GM13976 (cell line): ENCODE data around the gene NOL4L.

Experiments
- DNase-seq: peaks from one replicate; pipeline ENCODE4 v3.0.0; 2012; ENCODE audit warnings: low spot score
- CTCF ChIP-seq: IDR thresholded peaks from 2 replicates; pipeline ENCODE4 v1.5.1; 2012; ENCODE audit warnings: borderline replicate concordance, mild to moderate bottlenecking; ENCODE audit not compliant: insufficient read depth; ENCODE audit errors: extremely low read depth, missing control alignments, control extremely low read depth
- in situ Hi-C: fragments of 300-500 bp; cut with MboI; formaldehyde crosslinking; loops from one replicate; pipeline ENCODE4 v1.12.0; 2022; ENCODE audit warnings: low sequenced_read_pairs, mixed read lengths, inconsistent platforms; ENCODE audit not compliant: unreplicated experiment

NOL4L gene

GRCh38 chr20:32541323-32542258 lies 43.5 kb downstream of the NOL4L start:
- TF ChIP-seq CTCF, result no peak
- DNase-seq, result no peak
- in situ Hi-C loops, result no loop called here

- in situ Hi-C loops, result no loop called here
- no peak for TF ChIP-seq CTCF
- DNase-seq, result no peak
Measured at GRCh38 chr20:32539817-32540675, 45.1 kb downstream of the NOL4L start.

DNA sequence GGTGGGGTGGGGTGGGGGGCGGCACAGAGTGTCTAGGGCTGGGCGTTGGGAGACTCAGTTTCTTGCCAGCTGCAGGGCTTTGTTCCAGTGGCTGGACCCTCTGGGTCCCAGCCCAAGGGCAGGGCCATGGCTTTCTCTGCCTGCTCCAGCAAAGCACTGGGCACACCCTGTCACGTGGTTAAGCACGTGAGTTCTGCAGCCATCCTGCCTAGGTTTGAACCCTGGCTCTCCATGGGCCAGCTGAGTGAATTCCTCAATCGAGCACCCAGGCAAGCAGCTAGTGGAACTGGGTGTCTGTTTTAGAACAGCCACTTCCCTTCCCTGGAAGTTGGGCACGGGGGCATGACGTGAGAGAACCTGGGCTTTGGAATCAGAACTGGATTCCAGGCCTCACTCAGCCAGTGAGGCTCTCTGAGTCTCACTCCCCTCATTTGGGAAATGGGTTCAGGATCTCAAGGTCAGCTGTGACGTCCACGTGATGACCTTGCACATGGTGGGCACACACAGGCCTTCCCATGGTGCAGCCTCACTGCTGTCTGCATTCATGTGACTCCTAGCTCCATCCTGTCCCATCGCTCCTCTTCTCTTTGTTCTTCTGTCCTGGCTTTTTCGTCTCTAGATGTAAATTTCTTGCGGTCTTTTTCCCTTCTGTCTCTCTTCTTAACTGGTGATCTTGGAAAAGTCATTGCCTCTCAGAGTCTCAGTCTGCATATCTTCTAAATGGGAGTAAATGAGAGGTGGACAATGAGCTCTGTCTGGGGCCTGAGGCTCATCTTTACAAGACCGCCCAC lies 45.9 kb downstream of the NOL4L start:
- in situ Hi-C loops, result no loop called here
- no peak for DNase-seq
- TF ChIP-seq CTCF, result no peak

GRCh38 chr20:32538526-32538939 lies 46.6 kb downstream of the NOL4L start:
- no peak for DNase-seq
- in situ Hi-C loops, result no loop called here
- TF ChIP-seq CTCF, result no peak

DNA sequence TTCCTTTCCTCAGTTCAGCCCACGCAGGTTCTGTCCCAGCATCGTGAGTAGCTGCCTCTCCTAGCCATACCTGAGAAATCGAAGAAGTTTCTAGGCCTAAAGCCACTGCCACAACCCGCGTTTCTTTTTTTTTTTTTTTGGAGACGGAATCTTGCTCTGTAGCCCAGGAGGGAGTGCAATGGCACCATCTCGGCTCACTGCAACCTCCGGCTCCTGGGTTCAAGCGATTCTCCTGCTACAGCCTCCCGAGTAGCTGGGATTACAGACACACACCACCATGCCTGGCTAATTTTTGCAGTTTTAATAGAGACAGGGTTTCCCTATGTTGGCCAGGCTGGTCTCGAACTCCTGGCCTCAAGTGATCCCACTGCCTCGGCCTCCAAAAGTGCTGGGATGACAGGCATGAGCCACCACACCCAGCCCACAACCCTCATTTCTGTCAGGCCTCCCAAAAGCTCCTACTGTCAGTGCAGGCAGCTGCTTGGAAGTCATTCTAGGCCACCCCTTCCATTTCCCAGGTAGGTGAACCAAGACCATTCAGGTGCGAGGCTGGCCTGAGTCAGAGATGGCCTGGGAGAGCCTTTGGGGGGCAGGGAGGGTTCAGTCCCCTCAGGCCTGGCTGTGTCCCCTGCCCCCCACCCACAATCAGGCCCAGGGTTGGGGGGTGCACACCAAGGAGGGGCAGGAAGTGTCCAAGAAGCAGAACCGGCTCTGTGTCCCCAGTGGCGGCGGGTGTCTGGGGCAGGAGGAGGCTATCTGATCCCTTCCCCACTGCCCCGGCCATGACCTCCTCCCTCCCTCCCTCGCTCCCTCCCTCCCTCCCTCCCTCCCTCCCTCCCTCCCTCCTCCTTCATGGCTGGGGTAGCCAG lies 47.2 kb downstream of the NOL4L start:
- no peak for DNase-seq
- no peak for TF ChIP-seq CTCF
- in situ Hi-C loops, result no loop called here
